OCI-LY3 (cell line): ENCODE measurements around the gene SCN1B.

Experiments used
- CTCF ChIP-seq: fragments of 200-600, 300-600 bp; sonication (generic); IDR thresholded peaks from 2 replicates; pipeline ENCODE4 v1.5.1; 2014; ENCODE audit warnings: antibody characterized with exemption, low read length, low read depth
- EZH2phosphoT487 ChIP-seq: fragments of 200-600 bp; shearing (Covaris generic); IDR thresholded peaks from 2 replicates; pipeline ENCODE4 v1.6.1; 2018; ENCODE audit warnings: antibody characterized with exemption, mixed run types, low read depth

GRCh38 chr19:35040826-35041547 is 10.7 kb downstream of the SCN1B start:
- TF ChIP-seq CTCF, result no peak
- no peak for TF ChIP-seq EZH2phosphoT487
